Natural killer cell (primary cell): ENCODE data around the gene KIN. TPM values are rescaled to one million over a fixed set of nuclear protein-coding genes. Genes with fewer than 3 reads are reported as not detected.

Source experiments
- ATAC-seq, 3 donors: fragments of 150-1000 bp in 2 of 3; fragments of 200-7000 bp in 1 of 3; cut with Tn5 transposase; 1 replicate in 1 of 3; 2 replicates in 2 of 3; pipeline ENCODE4 v1.10.0; 2021; ENCODE audit warnings: mild to moderate bottlenecking in 2 of 3, moderate library complexity in 2 of 3
- DNase-seq, 2 donors: peaks; one replicate each; pipeline versions ENCODE4 v3.0.0 to v3.0.0-alpha.2; 2013 to 2021; ENCODE audit warnings: mixed read lengths in 1 of 2
- H3K27ac ChIP-seq: one replicate; pipeline ENCODE4 v1.5.1; 2013; ENCODE audit warnings: mild to moderate bottlenecking, low read length
- H3K27me3 ChIP-seq: one replicate; pipeline ENCODE4 v1.6.1; 2013; ENCODE audit warnings: low read length; ENCODE audit not compliant: control insufficient read depth, insufficient read depth
- H3K36me3 ChIP-seq: one replicate; pipeline ENCODE4 v1.6.1; 2013; ENCODE audit warnings: low read length; ENCODE audit not compliant: control insufficient read depth, insufficient read depth
- H3K4me1 ChIP-seq: one replicate; pipeline ENCODE4 v1.6.1; 2013; ENCODE audit warnings: low read length; ENCODE audit not compliant: control insufficient read depth, insufficient read depth
- H3K4me3 ChIP-seq: one replicate; pipeline ENCODE4 v1.5.1; 2013; ENCODE audit warnings: low read length
- H3K9me3 ChIP-seq: one replicate; pipeline ENCODE4 v1.6.1; 2013; ENCODE audit warnings: low read length; ENCODE audit not compliant: control insufficient read depth, insufficient read depth
- H3K27ac Mint-ChIP-seq, 2 donors: one replicate each; pipeline ENCODE4 v1.8.0; 2022; ENCODE audit warnings: mild to moderate bottlenecking in 2 of 2, mixed read lengths in 2 of 2, moderate library complexity in 1 of 2
- H3K27me3 Mint-ChIP-seq, 2 donors: one replicate each; pipeline ENCODE4 v1.8.0; 2022; ENCODE audit warnings: low read depth in 2 of 2, mixed read lengths in 2 of 2
- H3K36me3 Mint-ChIP-seq: one replicate; pipeline ENCODE4 v1.8.0; 2022; ENCODE audit warnings: mixed read lengths
- H3K4me1 Mint-ChIP-seq, 2 donors: one replicate each; pipeline ENCODE4 v1.8.0; 2022; ENCODE audit warnings: mixed read lengths in 2 of 2
- H3K4me3 Mint-ChIP-seq: one replicate; pipeline ENCODE4 v1.8.0; 2022; ENCODE audit warnings: mild to moderate bottlenecking, moderate library complexity, mixed read lengths
- H3K9me3 Mint-ChIP-seq, 2 donors: one replicate each; pipeline ENCODE4 v1.8.0; 2022; ENCODE audit warnings: mixed read lengths in 2 of 2
- CTCF ChIP-seq: fragments of 200-600 bp; IDR thresholded peaks from one replicate; pipeline ENCODE4 v1.8.0; 2022; ENCODE audit warnings: antibody characterized with exemption
- WGBS: methylation state at CpG from one replicate; pipeline ENCODE4 v1.1.7; 2013; ENCODE audit warnings: missing lambda C conversion rate; ENCODE audit not compliant: insufficient coverage; 5-methylcytosine and 5-hydroxymethylcytosine counted together
- intact Hi-C: fragments of 100-400 bp; cut with micrococcal nuclease; formaldehyde crosslinking; loops from one replicate; pipeline ENCODE4 v1.14.2; 2022
- total RNA-seq, 4 donors: library from RNA; stranded (reverse); fragments of 120-200 nt in 1 of 4; gene quantifications; one replicate each; pipeline versions ENCODE4 v1.2.3 to v1.2.4, GENCODE V29; 2013 to 2022

The KIN gene
- total RNA-seq, 3 donors from 2014 or later (not counting 1 experiment from before 2014, with no cell fraction given) = 12.3 to 16.6 (median 14.2) TPM

GRCh38 chr10:7804216-7804615 is 16.4 kb upstream of the KIN start:
- H3K36me3 Mint-ChIP-seq = peaks cover 17% of the 10 kb centered on the region
- no peak for ATAC-seq
- H3K4me3 Mint-ChIP-seq = no peak overlapping the region

GRCh38 chr10:7802606-7803005 is 14.8 kb upstream of the KIN start:
- Mint-ChIP-seq H3K36me3 (peaks cover 22% of the 10 kb centered on the region), H3K4me1 (peaks cover 0 to 9% of the 10 kb centered on the region in 2 donors), H3K4me3 (no peak overlapping the region), H3K27ac (no peak overlapping the region), H3K9me3 (no peaks in the 10 kb centered on the region), H3K27me3 (no peaks in the 10 kb centered on the region)
- Histone ChIP-seq H3K27me3 (no peaks in the 10 kb centered on the region), H3K9me3 (no peaks in the 10 kb centered on the region), H3K4me1 (no peaks in the 10 kb centered on the region), H3K4me3 (no peak overlapping the region), H3K27ac (no peak overlapping the region), H3K36me3 (peaks cover 83% of the 10 kb centered on the region)
- ATAC-seq (no peak), DNase-seq (no peak)
- intact Hi-C loops = no loop called here
- 96% methylated on average over 4 of the region's 4 CpGs for WGBS
- TF ChIP-seq CTCF = no peak

More at GRCh38 chr10:7804216-7804615, 16.4 kb upstream of the KIN start:
- WGBS = 98% methylated on average over 6 of the region's 6 CpGs
- Mint-ChIP-seq H3K27ac (no peak overlapping the region), H3K27me3 (no peaks in the 10 kb centered on the region), H3K4me1 (peaks cover 0 to 9% of the 10 kb centered on the region in 2 donors), H3K9me3 (no peaks in the 10 kb centered on the region)
- no peak overlapping the region for H3K27ac ChIP-seq
- no peaks in the 10 kb centered on the region for H3K9me3 ChIP-seq
- no peaks in the 10 kb centered on the region for H3K27me3 ChIP-seq
- no peaks in the 10 kb centered on the region for H3K4me1 ChIP-seq
- intact Hi-C loops = no loop called here
- no peak overlapping the region for H3K4me3 ChIP-seq
- H3K36me3 ChIP-seq = peaks cover 76% of the 10 kb centered on the region
- no peak for DNase-seq
- TF ChIP-seq CTCF = no peak

GRCh38 chr10:7797582-7797981 is 9.8 kb upstream of the KIN start:
- H3K4me3 Mint-ChIP-seq = no peak overlapping the region
- H3K36me3 Mint-ChIP-seq = peaks cover 15% of the 10 kb centered on the region
- Histone ChIP-seq H3K27ac (no peak overlapping the region), H3K36me3 (peaks cover 55% of the 10 kb centered on the region), H3K27me3 (no peaks in the 10 kb centered on the region), H3K4me1 (no peaks in the 10 kb centered on the region), H3K9me3 (no peaks in the 10 kb centered on the region), H3K4me3 (no peak overlapping the region)
- 75% methylated on average over 6 of the region's 6 CpGs for WGBS
- ATAC-seq = no peak
- peaks cover 36 to 49% of the 10 kb centered on the region in 2 donors for H3K4me1 Mint-ChIP-seq
- H3K27ac Mint-ChIP-seq = peak overlapping the region in 1 of 2 donors; percentile 43
- no peaks in the 10 kb centered on the region for H3K9me3 Mint-ChIP-seq
- intact Hi-C loops = no loop called here
- no peaks in the 10 kb centered on the region for H3K27me3 Mint-ChIP-seq
- TF ChIP-seq CTCF = no peak
- no peak for DNase-seq

GRCh38 chr10:7795605-7796004 is 7.8 kb upstream of the KIN start:
- Histone ChIP-seq H3K9me3 (no peaks in the 10 kb centered on the region), H3K27ac (no peak overlapping the region), H3K4me3 (no peak overlapping the region), H3K27me3 (no peaks in the 10 kb centered on the region), H3K4me1 (no peaks in the 10 kb centered on the region), H3K36me3 (peaks cover 43% of the 10 kb centered on the region)
- TF ChIP-seq CTCF = no peak
- Mint-ChIP-seq H3K4me1 (peaks cover 53 to 65% of the 10 kb centered on the region in 2 donors), H3K36me3 (peaks cover 15% of the 10 kb centered on the region), H3K27ac (peak overlapping the region; percentile 15 to 17), H3K9me3 (no peaks in the 10 kb centered on the region), H3K27me3 (no peaks in the 10 kb centered on the region), H3K4me3 (no peak overlapping the region)
- no peak for ATAC-seq
- DNase-seq = no peak
- intact Hi-C loops = no loop called here
- WGBS = 93% methylated on average over 3 of the region's 4 CpGs
